GM19240 (cell line): ENCODE results near the gene RECK.
"Not testable (repeated sequence)": the region's sequence is repeated elsewhere in the genome, so short reads cannot be mapped to it uniquely, and the experiment has no call there.

Source experiments
- DNase-seq: peaks from one replicate; pipeline ENCODE4 v3.0.0; 2011; ENCODE audit warnings: low spot score; ENCODE audit not compliant: insufficient read length

RECK gene

GRCh38 chr9:36056896-36057295, 20.2 kb downstream of the RECK start:
- no peak for DNase-seq

DNA sequence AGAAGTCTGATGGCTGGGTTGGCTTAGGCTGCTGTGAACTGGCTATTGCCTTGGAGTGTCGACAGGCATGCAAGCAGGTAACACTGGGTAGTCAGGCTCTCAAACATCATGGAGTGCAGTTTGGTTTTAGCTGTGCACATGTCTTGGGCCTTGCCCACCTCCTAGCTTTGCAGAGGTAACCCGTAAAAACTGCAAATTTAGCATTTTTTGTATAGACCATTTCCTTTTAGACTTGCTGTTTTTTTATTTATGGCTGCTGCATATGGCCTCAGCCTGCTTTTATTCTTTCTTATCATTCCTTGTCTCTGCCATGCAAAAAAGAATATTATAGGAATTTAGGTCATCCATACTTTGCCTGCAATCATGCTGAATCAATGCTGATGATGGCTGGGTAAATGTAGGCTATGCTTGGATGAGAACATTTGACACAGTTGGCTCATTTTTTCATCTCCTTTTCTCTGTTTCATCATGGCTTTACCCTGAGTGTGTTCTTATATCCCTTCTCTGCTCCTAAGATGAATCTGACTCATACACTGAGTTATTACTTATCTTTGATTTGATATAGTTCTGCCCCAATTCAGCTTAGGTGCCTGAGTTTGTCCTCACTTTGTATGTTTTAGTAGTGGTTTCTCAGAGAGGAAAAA, 27.2 kb downstream of the RECK start:
- DNase-seq, result no peak

- DNase-seq, result no peak
These were observed 27.8 kb downstream of the RECK start for GRCh38 chr9:36064448-36065037.

- no peak for DNase-seq
These were observed 37.3 kb downstream of the RECK start for GRCh38 chr9:36074055-36074454.

DNA sequence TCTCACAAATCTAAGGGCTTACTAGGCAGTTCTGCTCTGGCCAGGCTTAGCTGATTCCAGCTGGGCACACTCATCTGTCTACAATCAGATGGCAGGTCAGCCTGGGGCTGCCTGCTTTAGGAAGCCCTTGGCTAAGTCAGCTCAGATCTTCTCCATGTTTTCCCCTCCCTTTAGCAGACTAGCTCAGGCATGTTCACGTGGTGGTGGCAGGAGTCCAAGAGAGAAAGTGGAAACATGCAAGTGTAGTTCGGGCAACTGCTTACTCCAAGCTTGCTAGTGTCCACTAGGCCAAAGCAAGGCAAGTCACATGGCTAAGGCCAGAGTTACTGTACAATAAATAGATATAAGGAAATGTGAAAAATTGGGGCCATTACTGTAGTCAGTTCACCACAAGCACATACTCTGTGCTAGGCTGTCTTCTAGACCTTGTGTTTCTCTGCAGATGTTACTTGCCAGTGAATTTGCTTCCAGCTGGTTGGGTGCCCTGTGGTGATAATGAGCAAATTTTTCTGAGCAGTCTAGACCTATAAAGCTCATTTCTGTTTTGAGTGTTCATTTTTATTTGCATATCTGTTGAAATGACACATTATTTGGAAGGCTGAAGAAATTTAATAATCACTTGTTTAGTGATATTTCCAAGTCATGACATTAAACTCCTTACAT, 38.3 kb downstream of the RECK start:
- no peak for DNase-seq

GRCh38 chr9:36078051-36078450, 41.3 kb downstream of the RECK start:
- no peak for DNase-seq

- DNase-seq, result no peak
These were observed 43.8 kb downstream of the RECK start for GRCh38 chr9:36080519-36080918.

- DNase-seq, result no peak
These were observed 46.2 kb downstream of the RECK start for GRCh38 chr9:36082931-36083330.

- DNase-seq, result no peak
These were observed 49.7 kb downstream of the RECK start for GRCh38 chr9:36086442-36086841.

DNA sequence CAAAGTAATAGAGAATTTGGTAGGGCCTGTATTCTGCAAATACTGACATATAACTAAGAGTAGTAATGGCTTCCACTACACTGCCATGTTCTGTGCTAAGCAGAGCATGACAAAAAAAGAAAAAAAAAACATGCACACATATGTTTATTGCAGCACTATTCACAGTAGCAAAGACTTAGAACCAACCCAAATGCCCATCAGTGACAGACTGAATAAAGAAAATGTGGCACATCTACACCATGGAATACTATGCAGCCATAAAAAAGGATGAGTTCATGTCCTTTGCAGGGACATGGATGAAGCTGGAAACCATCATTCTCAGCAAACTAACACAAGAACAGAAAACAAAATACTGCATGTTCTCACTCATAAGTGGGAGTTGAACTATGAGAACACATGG, 50.3 kb downstream of the RECK start:
- DNase-seq, result not testable (repeated sequence)

DNA sequence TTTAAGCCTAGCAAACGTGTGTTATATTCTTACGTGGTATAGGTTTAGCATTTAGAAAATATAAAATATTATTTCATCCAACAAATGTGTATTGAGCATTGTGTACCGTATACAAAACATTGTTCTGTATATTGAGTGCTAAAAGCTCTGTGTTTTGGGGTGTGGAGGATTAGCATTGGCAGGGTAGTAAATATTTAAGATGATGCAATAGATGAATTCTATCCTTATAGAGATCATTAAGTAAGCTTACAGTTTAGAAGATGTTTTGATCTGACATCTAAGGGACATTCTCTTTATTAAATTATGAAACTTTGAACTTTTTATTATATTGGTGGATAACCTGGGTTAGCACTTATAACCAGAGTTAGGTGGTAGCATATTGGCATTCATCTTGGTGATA, 51.3 kb downstream of the RECK start:
- DNase-seq, result no peak

DNA sequence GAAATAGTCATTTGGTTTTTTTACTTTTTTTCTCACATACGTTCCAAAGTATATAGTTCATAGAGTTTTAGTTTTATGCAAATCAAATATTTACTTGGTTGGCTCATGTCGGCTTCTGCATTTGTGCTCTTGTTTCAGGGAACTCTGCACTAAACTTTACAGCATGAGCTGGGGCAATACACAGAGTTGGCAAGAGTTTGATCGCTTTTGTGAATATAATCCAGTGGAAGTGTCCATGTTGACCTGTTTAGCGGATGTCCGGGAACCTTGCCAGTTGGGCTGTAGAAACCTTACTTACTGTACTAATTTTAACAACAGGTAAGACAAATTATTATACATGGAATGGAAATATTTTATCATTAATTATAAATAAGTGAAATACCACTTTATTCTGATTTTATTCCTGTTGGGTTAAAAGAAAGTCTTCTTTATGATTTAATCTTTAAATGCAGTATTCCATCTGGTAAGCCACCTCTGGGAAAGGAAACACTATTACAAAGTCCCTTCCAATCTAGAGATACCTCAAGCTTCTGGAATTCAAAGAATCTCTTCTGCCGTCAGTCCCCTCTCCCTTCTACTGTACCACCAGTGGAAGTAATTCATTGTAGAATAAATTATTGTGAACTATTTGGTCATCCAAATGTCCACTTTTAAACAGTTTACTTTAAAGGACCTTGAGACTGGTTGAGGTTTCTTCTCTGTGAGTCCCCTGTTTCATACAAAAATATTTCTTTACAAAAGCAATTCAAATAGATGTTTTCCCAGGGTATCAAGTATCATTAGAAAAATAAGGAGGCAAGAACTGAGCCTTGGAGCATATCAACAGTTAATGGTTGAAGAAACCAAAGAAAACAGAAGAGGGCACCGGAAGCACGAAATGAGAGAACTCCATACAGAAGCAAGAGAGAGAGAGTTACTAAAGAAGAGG, 54.6 kb downstream of the RECK start:
- DNase-seq, result no peak

DNA sequence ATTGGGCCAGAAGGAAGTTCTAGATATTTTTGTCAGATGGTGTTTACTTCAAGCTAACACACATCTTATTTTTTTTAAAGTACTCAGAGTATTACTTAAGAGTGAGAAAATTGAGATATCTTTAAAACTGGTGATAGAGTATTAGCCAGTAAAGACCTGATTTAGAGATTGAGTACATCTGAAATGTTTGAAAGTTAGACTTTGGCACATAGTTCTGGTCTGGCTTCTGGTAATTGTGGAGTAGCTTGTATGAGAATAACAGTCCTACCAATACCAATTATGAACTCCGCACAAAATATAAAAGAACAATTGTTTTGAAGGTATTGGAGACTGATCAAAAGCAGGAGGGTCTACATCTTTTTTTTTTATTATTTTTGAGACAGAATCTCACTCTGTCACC, 55.3 kb downstream of the RECK start:
- no peak for DNase-seq

DNA sequence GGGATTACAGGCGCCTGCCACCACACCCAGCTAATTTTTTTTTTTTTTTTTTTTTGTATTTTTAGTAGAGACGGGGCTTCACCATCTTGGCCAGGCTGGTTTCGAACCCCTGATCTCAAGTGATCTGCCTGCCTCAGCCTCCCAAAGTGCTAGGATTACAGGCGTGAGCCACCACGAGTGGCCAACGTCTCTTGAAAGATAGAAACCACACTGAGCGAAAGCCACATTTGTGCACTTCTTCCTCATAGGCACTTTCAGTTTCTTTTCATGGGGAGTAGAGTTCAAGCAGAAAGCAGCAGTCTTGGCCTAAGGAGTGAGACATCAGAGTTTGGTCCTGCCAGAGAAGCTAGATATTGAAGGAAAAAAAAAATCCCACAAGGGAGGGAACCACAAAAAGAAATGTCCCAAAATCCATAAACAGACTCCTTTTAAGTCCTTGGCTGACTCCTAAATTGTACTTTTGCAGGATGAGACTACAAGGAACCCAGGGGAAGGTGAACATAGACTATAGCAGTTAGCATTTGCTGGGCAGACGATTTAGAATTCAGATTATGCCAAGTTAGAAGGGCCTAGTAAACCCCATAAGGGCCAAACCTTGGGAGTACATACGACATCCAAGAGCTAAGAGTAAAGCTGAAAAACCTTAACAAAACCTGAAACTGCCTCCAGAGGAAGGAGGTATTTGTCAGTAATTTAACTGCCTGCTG, 55.9 kb downstream of the RECK start:
- peak; percentile 23 for DNase-seq

- DNase-seq, result no peak
These were observed 56.7 kb downstream of the RECK start for GRCh38 chr9:36093384-36093783.

DNA sequence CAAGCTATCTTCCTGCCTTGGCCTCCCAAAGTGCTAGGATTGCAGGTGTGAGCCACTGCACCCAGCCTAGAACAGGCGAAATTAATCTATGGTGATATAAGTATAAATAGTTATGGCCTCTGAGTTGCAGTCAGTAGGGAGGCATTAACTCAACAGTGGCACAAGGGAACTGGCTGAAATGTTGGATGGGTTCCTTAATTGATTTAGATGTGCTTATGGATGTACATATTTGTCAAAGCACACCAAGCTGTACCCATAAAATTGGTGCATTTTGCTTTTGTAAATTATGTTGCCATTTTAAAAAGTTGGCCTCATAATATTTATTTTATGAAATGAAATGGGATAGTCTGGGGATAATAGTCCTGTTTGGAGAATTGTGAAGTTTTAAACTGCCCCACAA, 63.0 kb downstream of the RECK start:
- no peak for DNase-seq

- DNase-seq, result no peak
These were observed 63.8 kb downstream of the RECK start for GRCh38 chr9:36100532-36100931.

GRCh38 chr9:36101916-36102741, 65.4 kb downstream of the RECK start:
- no peak for DNase-seq

DNA sequence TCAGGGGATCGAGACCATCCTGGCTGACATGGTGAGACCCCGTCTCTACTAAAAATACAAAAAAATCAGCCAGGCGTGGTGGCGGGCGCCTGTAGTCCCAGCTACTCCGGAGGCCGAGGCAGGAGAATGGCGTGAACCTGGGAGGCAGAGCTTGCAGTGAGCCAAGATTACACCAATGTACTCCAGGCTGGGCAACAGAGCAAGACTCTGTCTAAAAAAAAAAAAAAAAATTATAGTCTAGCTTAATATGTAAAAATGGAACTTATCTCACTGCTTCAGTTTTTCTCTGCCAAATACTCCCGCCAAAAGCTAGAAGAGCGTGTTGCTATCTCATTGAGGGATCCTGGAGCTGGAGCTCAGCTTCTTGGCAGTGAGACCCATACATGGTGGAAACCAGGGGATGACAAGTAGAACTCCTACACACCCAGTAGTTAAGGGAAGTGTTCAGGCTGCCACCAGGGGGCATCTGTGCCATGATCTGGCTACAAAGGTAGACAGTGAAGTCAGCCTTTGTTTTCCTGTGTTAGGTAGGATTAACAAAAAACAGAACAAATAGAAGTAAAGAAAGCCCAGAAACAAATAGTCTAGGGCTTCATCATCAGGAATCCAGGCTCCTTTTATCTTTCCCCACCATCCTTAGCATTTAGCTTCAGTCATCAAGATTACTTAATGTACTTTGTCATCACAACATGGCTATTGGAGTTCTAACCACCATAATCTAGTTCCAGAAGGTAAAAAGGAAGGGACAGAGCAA, 66.2 kb downstream of the RECK start:
- DNase-seq, result peak; percentile 31

GRCh38 chr9:36109071-36109470, 72.4 kb downstream of the RECK start:
- no peak for DNase-seq
